Measurements from ENCODE around the gene PTGDR.

The PTGDR gene

GRCh38 chr14:52318062-52318461 is 50.6 kb downstream of the PTGDR start:
- Histone ChIP-seq H3K4me1 (ENCODE audit: control insufficient read depth in 1 of 2, insufficient read depth in 2 of 2, low read length in 2 of 2) (peaks cover 12 to 15% of the 10 kb centered on the region in 2 experiments), H3K4ac (ENCODE audit: low read depth, low read length) (no peak overlapping the region)
- no CpG with 5 or more reads among the region's 2 CpGs for WGBS (ENCODE audit: extremely low coverage, insufficient coverage, insufficient read length)

DNA sequence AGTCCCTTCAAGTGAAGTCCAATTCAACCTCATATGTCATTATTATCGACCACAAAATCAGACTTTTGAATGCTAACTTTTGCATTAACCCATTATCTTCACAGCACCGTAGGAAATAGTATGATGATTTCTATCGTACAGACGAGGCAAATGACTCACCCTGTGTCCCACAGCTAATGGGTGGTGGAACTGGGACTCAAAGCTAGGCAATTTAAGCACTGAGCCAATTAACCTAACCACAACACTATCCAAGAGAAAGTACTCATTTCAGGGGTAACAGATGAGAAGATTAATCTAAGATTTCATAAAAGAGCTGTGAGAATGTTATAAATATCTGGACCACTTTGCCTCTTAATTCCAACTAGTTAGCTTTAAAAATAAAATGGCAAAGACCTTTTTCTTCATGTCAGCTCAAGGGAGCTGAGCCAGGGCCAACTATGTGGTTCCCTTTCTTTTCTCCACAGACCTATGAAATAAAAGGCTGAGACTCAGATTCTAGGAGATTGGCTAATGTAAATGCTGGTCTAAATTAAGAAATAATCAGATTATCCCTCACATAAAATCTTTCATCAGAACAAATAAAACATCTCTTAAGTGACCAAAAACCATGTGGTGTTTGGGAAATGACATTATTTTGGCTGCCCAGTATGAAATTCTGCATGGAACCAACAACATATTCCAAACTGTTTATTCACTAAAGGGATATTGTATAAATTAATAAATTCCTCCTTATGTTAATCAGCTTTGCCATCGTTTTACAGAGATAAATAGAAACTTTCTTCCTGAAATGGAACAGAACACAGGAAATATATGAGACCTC is 51.5 kb downstream of the PTGDR start:
- Histone ChIP-seq H3K79me2 (ENCODE audit: control insufficient read depth, insufficient read depth, low read length, poor library complexity) (no peaks in the 10 kb centered on the region), H3K79me1 (ENCODE audit: low read length) (no peaks in the 10 kb centered on the region), H3K9me3 (ENCODE audit: insufficient read depth, low read depth, low read length) (no peaks in the 10 kb centered on the region), H3K27me3 (ENCODE audit: insufficient read depth, low read length) (peaks cover 28% of the 10 kb centered on the region), H3K4me3 (ENCODE audit: low read depth, low read length) (no peak overlapping the region), H4K8ac (ENCODE audit: low read depth, low read length) (no peak overlapping the region), H4K12ac (ENCODE audit: low read depth, low read length) (no peak overlapping the region), H4K91ac (ENCODE audit: low read depth, low read length) (no peak overlapping the region), H2BK12ac (ENCODE audit: low read length) (no peak overlapping the region), H3K36me3 (ENCODE audit: control insufficient read depth in 1 of 2, insufficient read depth in 2 of 2, low read length in 2 of 2) (no peaks in the 10 kb centered on the region), H3K4me2 (ENCODE audit: low read length) (no peak overlapping the region), H3K27ac (ENCODE audit: low read depth, low read length) (no peak overlapping the region), H3K18ac (ENCODE audit: low read length) (no peak overlapping the region), H3K4me1 (ENCODE audit: control insufficient read depth in 1 of 2, insufficient read depth in 2 of 2, low read length in 2 of 2) (peaks cover 8 to 11% of the 10 kb centered on the region in 2 experiments), H3K23ac (ENCODE audit: low read length) (no peak overlapping the region), H2BK5ac (ENCODE audit: low read depth, low read length, poor library complexity) (no peak overlapping the region), H3K4ac (ENCODE audit: low read depth, low read length) (no peak overlapping the region), H2AK5ac (ENCODE audit: low read length) (no peak overlapping the region), H2BK120ac (ENCODE audit: insufficient read depth, low read length, poor library complexity) (no peak overlapping the region), H3K9ac (ENCODE audit: low read length) (no peak overlapping the region), H2AFZ (ENCODE audit: insufficient read depth, low read length, poor library complexity) (no peak overlapping the region), H3K14ac (ENCODE audit: low read length) (no peak overlapping the region)
- WGBS (ENCODE audit: extremely low coverage, insufficient coverage, insufficient read length) = no CpG with 5 or more reads among the region's 5 CpGs
- DNase-seq = no peak

More at GRCh38 chr14:52318062-52318461, 50.6 kb downstream of the PTGDR start:
- Histone ChIP-seq H3K36me3 (ENCODE audit: control insufficient read depth in 1 of 2, insufficient read depth in 2 of 2, low read length in 2 of 2) (no peaks in the 10 kb centered on the region), H3K4me2 (ENCODE audit: low read length) (no peak overlapping the region), H2BK12ac (ENCODE audit: low read length) (no peak overlapping the region), H4K91ac (ENCODE audit: low read depth, low read length) (no peak overlapping the region), H2AFZ (ENCODE audit: insufficient read depth, low read length, poor library complexity) (no peak overlapping the region), H3K18ac (ENCODE audit: low read length) (no peak overlapping the region), H3K79me2 (ENCODE audit: control insufficient read depth, insufficient read depth, low read length, poor library complexity) (no peaks in the 10 kb centered on the region), H3K27me3 (ENCODE audit: insufficient read depth, low read length) (peaks cover 37% of the 10 kb centered on the region), H3K9me3 (ENCODE audit: insufficient read depth, low read depth, low read length) (no peaks in the 10 kb centered on the region), H2BK5ac (ENCODE audit: low read depth, low read length, poor library complexity) (no peak overlapping the region), H2AK5ac (ENCODE audit: low read length) (no peak overlapping the region), H3K79me1 (ENCODE audit: low read length) (no peaks in the 10 kb centered on the region), H2BK120ac (ENCODE audit: insufficient read depth, low read length, poor library complexity) (no peak overlapping the region), H3K23ac (ENCODE audit: low read length) (no peak overlapping the region), H3K14ac (ENCODE audit: low read length) (no peak overlapping the region), H4K8ac (ENCODE audit: low read depth, low read length) (no peak overlapping the region), H4K12ac (ENCODE audit: low read depth, low read length) (no peak overlapping the region), H3K9ac (ENCODE audit: low read length) (no peak overlapping the region), H3K4me3 (ENCODE audit: low read depth, low read length) (no peak overlapping the region), H3K27ac (ENCODE audit: low read depth, low read length) (no peak overlapping the region)
- DNase-seq = no peak

GRCh38 chr14:52319919-52320318 is 52.4 kb downstream of the PTGDR start:
- H3K79me1 ChIP-seq (ENCODE audit: low read length) = no peaks in the 10 kb centered on the region
- peaks cover 2 to 3% of the 10 kb centered on the region in 2 experiments for H3K4me1 ChIP-seq (ENCODE audit: control insufficient read depth in 1 of 2, insufficient read depth in 2 of 2, low read length in 2 of 2)
- H3K4ac ChIP-seq (ENCODE audit: low read depth, low read length) = no peak overlapping the region
- no peak overlapping the region for H4K8ac ChIP-seq (ENCODE audit: low read depth, low read length)
- H4K12ac ChIP-seq (ENCODE audit: low read depth, low read length) = no peak overlapping the region
- no peak overlapping the region for H2AFZ ChIP-seq (ENCODE audit: insufficient read depth, low read length, poor library complexity)
- H3K14ac ChIP-seq (ENCODE audit: low read length) = no peak overlapping the region
- H3K79me2 ChIP-seq (ENCODE audit: control insufficient read depth, insufficient read depth, low read length, poor library complexity) = no peaks in the 10 kb centered on the region
- no peaks in the 10 kb centered on the region for H3K36me3 ChIP-seq (ENCODE audit: control insufficient read depth in 1 of 2, insufficient read depth in 2 of 2, low read length in 2 of 2)
- H2BK5ac ChIP-seq (ENCODE audit: low read depth, low read length, poor library complexity) = no peak overlapping the region
- no peak overlapping the region for H2AK5ac ChIP-seq (ENCODE audit: low read length)
- H3K27ac ChIP-seq (ENCODE audit: low read depth, low read length) = no peak overlapping the region
- H3K23ac ChIP-seq (ENCODE audit: low read length) = no peak overlapping the region
- WGBS (ENCODE audit: extremely low coverage, insufficient coverage, insufficient read length) = no CpG with 5 or more reads among the region's 3 CpGs
- no peak overlapping the region for H3K9ac ChIP-seq (ENCODE audit: low read length)
- no peak overlapping the region for H3K4me3 ChIP-seq (ENCODE audit: low read depth, low read length)
- peaks cover 20% of the 10 kb centered on the region for H3K27me3 ChIP-seq (ENCODE audit: insufficient read depth, low read length)
- H3K4me2 ChIP-seq (ENCODE audit: low read length) = no peak overlapping the region
- no peak for DNase-seq
- no peak overlapping the region for H3K18ac ChIP-seq (ENCODE audit: low read length)
- H2BK120ac ChIP-seq (ENCODE audit: insufficient read depth, low read length, poor library complexity) = no peak overlapping the region
- H4K91ac ChIP-seq (ENCODE audit: low read depth, low read length) = no peak overlapping the region
- no peaks in the 10 kb centered on the region for H3K9me3 ChIP-seq (ENCODE audit: insufficient read depth, low read depth, low read length)
- no peak overlapping the region for H2BK12ac ChIP-seq (ENCODE audit: low read length)

GRCh38 chr14:52325126-52325525 is 57.6 kb downstream of the PTGDR start:
- no peak overlapping the region for H3K14ac ChIP-seq (ENCODE audit: low read length)
- H2AFZ ChIP-seq (ENCODE audit: insufficient read depth, low read length, poor library complexity) = no peak overlapping the region
- no peak overlapping the region for H3K9ac ChIP-seq (ENCODE audit: low read length)
- H4K91ac ChIP-seq (ENCODE audit: low read depth, low read length) = no peak overlapping the region
- no peaks in the 10 kb centered on the region for H3K79me2 ChIP-seq (ENCODE audit: control insufficient read depth, insufficient read depth, low read length, poor library complexity)
- no peak overlapping the region for H3K4me2 ChIP-seq (ENCODE audit: low read length)
- no CpG with 5 or more reads among the region's 3 CpGs for WGBS (ENCODE audit: extremely low coverage, insufficient coverage, insufficient read length)
- no peak overlapping the region for H4K12ac ChIP-seq (ENCODE audit: low read depth, low read length)
- H3K18ac ChIP-seq (ENCODE audit: low read length) = no peak overlapping the region
- H2BK120ac ChIP-seq (ENCODE audit: insufficient read depth, low read length, poor library complexity) = no peak overlapping the region
- no peak overlapping the region for H3K27ac ChIP-seq (ENCODE audit: low read depth, low read length)
- H2AK5ac ChIP-seq (ENCODE audit: low read length) = no peak overlapping the region
- no peaks in the 10 kb centered on the region for H3K9me3 ChIP-seq (ENCODE audit: insufficient read depth, low read depth, low read length)
- H3K36me3 ChIP-seq (ENCODE audit: control insufficient read depth in 1 of 2, insufficient read depth in 2 of 2, low read length in 2 of 2) = no peaks in the 10 kb centered on the region
- no peaks in the 10 kb centered on the region for H3K79me1 ChIP-seq (ENCODE audit: low read length)
- no peak overlapping the region for H4K8ac ChIP-seq (ENCODE audit: low read depth, low read length)
- DNase-seq = peak in 1 of 2 donors; percentile 37
- H2BK5ac ChIP-seq (ENCODE audit: low read depth, low read length, poor library complexity) = no peak overlapping the region
- no peak overlapping the region for H3K23ac ChIP-seq (ENCODE audit: low read length)
- H3K4ac ChIP-seq (ENCODE audit: low read depth, low read length) = no peak overlapping the region
- no peak overlapping the region for H3K4me3 ChIP-seq (ENCODE audit: low read depth, low read length)
- H3K27me3 ChIP-seq (ENCODE audit: insufficient read depth, low read length) = no peaks in the 10 kb centered on the region
- H3K4me1 ChIP-seq (ENCODE audit: control insufficient read depth in 1 of 2, insufficient read depth in 2 of 2, low read length in 2 of 2) = no peaks in the 10 kb centered on the region
- no peak overlapping the region for H2BK12ac ChIP-seq (ENCODE audit: low read length)
